Skeletal muscle tissue (tissue), 4 donors: ENCODE results near the gene TMEM63A. TPM values are rescaled to one million over a fixed set of nuclear protein-coding genes. Genes with fewer than 3 reads are reported as not detected.

Experiments used
- H3K27ac ChIP-seq: one replicate; pipeline ENCODE4 v1.7.0; 2013; ENCODE audit warnings: mild to moderate bottlenecking, low read depth, low read length, inconsistent platforms
- H3K27me3 ChIP-seq, 3 donors: one replicate each; pipeline ENCODE4 v1.7.0; 2013; ENCODE audit warnings: low read length in 3 of 3; ENCODE audit not compliant: control insufficient read depth in 3 of 3, insufficient read depth in 3 of 3
- H3K36me3 ChIP-seq, 3 donors: one replicate each; pipeline ENCODE4 v1.7.0; 2013; ENCODE audit warnings: low read length in 3 of 3; ENCODE audit not compliant: control insufficient read depth in 3 of 3, insufficient read depth in 3 of 3
- H3K4me1 ChIP-seq, 3 donors: one replicate each; pipeline ENCODE4 v1.7.0; 2013; ENCODE audit warnings: low read length in 3 of 3, mild to moderate bottlenecking in 3 of 3; ENCODE audit not compliant: control insufficient read depth in 3 of 3, insufficient read depth in 3 of 3
- H3K4me3 ChIP-seq, 3 donors: one replicate each; pipeline ENCODE4 v1.7.0; 2013; ENCODE audit warnings: low read length in 3 of 3
- H3K9ac ChIP-seq, 3 donors: one replicate each; pipeline ENCODE4 v1.7.0; 2013; ENCODE audit warnings: low read length in 3 of 3, mild to moderate bottlenecking in 3 of 3, moderate library complexity in 2 of 3, low read depth in 1 of 3
- H3K9me3 ChIP-seq, 3 donors: one replicate each; pipeline ENCODE4 v1.7.0; 2013; ENCODE audit warnings: low read length in 3 of 3; ENCODE audit not compliant: control insufficient read depth in 3 of 3
- total RNA-seq: library from RNA; depleted of rRNA; stranded (reverse); fragments of >200 nt; gene quantifications from one replicate; pipeline ENCODE4 v1.2.3, GENCODE V29; 2014
- donor health status: Osteomylitis.

Gene TMEM63A
- total RNA-seq, 1 donor from 2014 or later: 12.0 TPM

GRCh38 chr1:225878282-225878681 is 3.9 kb downstream of the TMEM63A start:
- Histone ChIP-seq H3K4me1 (peaks cover 47 to 56% (median 49%) of the 10 kb centered on the region in 3 donors), H3K27ac (peak overlapping the region; percentile 9), H3K4me3 (no peak overlapping the region), H3K9me3 (no peaks in the 10 kb centered on the region), H3K36me3 (peaks cover 16 to 21% (median 21%) of the 10 kb centered on the region in 3 donors), H3K27me3 (no peaks in the 10 kb centered on the region), H3K9ac (peak overlapping the region in 1 of 3 donors; percentile 33)

DNA sequence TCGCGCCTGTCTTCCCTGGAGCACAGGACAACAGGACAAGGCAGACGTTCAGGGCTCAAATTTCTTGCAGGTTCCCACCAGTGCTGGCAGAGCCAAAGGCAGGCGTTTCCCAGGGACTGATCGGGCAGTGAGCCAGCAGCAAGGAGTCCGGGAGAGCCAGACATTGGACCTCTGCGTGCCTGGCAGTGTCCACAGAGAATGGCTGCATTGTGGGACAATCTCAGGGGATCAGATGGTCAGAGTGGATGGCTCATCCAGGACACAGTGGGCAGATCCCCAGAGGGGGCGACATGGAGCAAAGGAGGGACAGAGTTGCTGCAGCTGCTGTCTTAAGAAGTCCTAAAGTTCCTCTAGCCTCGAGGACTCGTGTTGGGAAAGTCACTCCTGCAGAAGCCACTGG is 4.6 kb downstream of the TMEM63A start:
- peak overlapping the region in 2 of 3 donors; percentile 4 to 49 for H3K4me3 ChIP-seq
- peak overlapping the region in 1 of 3 donors; percentile 66 for H3K9ac ChIP-seq
- H3K27ac ChIP-seq: peak overlapping the region; percentile 9
- peaks cover 44 to 49% (median 48%) of the 10 kb centered on the region in 3 donors for H3K4me1 ChIP-seq
- peaks cover 20 to 26% (median 25%) of the 10 kb centered on the region in 3 donors for H3K36me3 ChIP-seq
- no peaks in the 10 kb centered on the region for H3K27me3 ChIP-seq
- no peaks in the 10 kb centered on the region for H3K9me3 ChIP-seq

GRCh38 chr1:225876900-225877510 is 5.2 kb downstream of the TMEM63A start:
- Histone ChIP-seq H3K9me3 (no peaks in the 10 kb centered on the region), H3K27ac (no peak overlapping the region), H3K9ac (peak overlapping the region in 1 of 3 donors; percentile 66), H3K36me3 (peaks cover 20 to 28% (median 26%) of the 10 kb centered on the region in 3 donors), H3K4me1 (peaks cover 44 to 48% (median 48%) of the 10 kb centered on the region in 3 donors), H3K4me3 (peak overlapping the region in 1 of 3 donors; percentile 49), H3K27me3 (no peaks in the 10 kb centered on the region)

DNA sequence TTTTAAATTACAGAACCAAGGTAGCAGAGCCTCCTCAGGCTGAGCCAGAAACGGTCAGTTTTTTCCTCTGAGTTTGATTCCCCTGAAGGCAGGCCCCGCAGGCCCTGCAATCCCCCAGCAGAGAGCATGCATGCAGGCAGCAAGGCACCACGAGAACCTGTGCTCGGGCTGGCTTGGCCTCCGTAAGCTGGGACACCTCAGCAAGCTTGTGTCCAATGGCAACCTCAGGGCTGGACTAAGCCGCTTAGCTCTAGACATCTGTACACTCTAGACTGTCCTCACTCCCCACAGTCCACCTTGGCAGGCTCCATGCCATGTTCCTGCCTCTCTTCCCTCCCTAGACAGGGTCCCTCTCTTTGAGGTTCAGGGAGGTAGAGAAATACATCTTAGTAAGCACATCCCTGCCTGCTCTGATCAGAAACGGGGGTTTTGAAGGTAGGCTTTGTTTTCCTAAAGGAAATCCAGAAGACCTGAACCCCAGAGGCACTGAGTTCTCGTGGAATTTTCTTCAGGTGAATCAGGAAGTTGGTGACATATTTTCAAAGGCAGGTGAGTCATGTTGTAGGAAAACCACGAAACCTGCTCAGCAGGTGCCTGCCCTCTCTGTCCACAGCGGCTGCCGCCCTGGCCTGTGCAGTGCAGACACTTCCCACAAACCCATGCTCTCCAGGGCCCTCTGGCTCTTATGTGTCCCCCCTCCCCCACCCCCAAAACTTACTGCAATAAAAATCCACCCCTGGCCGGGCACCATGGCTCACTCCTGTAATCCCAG is 7.0 kb downstream of the TMEM63A start:
- peaks cover 31 to 35% (median 34%) of the 10 kb centered on the region in 3 donors for H3K4me1 ChIP-seq
- no peaks in the 10 kb centered on the region for H3K27me3 ChIP-seq
- no peaks in the 10 kb centered on the region for H3K9me3 ChIP-seq
- H3K36me3 ChIP-seq: peaks cover 30 to 42% (median 39%) of the 10 kb centered on the region in 3 donors
- no peak overlapping the region for H3K4me3 ChIP-seq
- no peak overlapping the region for H3K9ac ChIP-seq
- no peak overlapping the region for H3K27ac ChIP-seq

GRCh38 chr1:225874431-225874830 is 7.7 kb downstream of the TMEM63A start:
- H3K27me3 ChIP-seq: no peaks in the 10 kb centered on the region
- H3K27ac ChIP-seq: no peak overlapping the region
- no peak overlapping the region for H3K9ac ChIP-seq
- H3K4me3 ChIP-seq: no peak overlapping the region
- H3K4me1 ChIP-seq: peaks cover 23 to 27% (median 26%) of the 10 kb centered on the region in 3 donors
- peaks cover 30 to 42% (median 39%) of the 10 kb centered on the region in 3 donors for H3K36me3 ChIP-seq
- no peaks in the 10 kb centered on the region for H3K9me3 ChIP-seq

DNA sequence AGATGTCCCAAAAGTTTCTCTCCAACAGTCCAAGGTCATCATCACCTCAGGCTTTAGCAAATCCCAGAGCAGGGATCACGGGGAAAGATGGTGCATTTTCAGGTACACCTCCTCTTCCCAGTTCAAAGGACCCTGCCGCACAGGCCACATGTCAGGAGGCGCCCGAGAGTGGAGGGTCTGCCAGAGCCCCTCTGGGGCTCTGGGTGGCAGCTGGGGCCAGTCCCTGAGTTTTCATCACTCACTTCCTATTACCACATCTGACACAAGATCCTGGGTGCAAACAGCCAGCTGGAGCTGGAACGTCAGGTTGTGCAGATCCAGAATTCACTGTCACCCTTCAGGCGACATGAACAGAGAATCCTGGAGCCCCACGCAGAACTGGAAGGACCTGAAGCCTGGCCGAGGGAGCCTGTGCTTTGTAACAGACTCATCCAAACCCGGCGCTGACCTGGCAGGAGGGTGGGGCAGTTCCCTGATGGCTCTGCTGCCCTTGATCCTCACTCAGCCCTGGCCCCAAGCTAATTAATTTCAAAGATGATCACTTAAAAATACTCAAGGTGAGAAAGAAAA is 8.8 kb downstream of the TMEM63A start:
- Histone ChIP-seq H3K9ac (no peak overlapping the region), H3K4me1 (peaks cover 13 to 16% (median 15%) of the 10 kb centered on the region in 3 donors), H3K36me3 (peaks cover 38 to 51% (median 45%) of the 10 kb centered on the region in 3 donors), H3K4me3 (no peak overlapping the region), H3K9me3 (no peaks in the 10 kb centered on the region), H3K27me3 (no peaks in the 10 kb centered on the region), H3K27ac (no peak overlapping the region)

DNA sequence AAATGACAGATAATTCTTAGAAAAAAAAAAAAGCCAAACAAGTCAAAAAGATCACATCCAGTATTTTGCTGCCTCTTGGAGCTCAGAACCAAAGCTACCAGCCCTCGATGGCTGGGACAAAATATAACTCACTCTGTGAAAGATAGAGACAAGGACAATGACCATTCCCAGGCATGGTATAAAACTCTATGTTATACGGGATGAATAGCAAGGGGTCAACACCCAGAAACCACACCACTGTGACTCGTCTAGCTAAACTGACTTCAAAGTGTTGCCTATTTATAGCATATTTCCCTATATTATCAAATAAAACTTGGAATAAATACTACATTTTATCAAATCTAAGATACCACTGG is 10.1 kb downstream of the TMEM63A start:
- peaks cover 43 to 61% (median 58%) of the 10 kb centered on the region in 3 donors for H3K36me3 ChIP-seq
- no peak overlapping the region for H3K9ac ChIP-seq

DNA sequence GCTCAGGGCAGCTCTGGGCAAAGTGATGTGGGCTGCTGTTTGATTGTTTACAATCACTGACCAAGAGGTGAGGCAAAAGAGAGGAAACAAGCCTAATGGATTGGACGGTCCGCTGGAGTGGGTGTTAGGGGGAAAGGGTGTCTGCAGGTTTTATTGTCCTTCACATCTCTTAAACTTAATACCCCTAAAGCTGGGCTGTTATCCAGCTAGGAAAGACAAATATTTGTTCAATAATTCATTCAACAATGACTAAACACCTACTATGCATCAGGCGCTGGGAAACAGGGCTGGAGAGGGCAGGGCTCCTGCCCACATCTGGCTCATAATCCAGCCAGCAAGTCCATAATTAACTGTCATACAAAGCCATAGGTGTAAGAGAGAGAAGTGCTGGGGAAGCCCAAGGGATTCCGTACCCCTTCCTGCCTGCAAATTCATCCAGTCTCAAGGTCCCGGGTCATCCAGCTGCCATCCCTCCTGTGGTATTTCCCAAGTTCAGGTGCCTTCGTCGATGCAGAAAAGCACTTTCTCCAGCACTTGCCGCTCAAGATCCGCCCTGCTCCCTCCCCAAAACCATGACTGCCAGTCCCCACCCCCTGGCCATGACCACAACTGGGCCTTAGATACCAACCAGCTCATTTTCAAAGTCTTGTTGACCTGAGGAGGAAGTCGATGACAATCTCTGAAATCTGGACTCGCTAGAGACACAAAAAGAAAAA is 10.7 kb downstream of the TMEM63A start:
- Histone ChIP-seq H3K9me3 (no peaks in the 10 kb centered on the region), H3K4me1 (no peaks in the 10 kb centered on the region), H3K4me3 (no peak overlapping the region), H3K36me3 (peaks cover 44 to 64% (median 61%) of the 10 kb centered on the region in 3 donors), H3K9ac (no peak overlapping the region), H3K27ac (no peak overlapping the region), H3K27me3 (no peaks in the 10 kb centered on the region)

More for the DNA sequence above, 10.1 kb downstream of the TMEM63A start:
- H3K9me3 ChIP-seq: no peaks in the 10 kb centered on the region
- H3K4me1 ChIP-seq: peaks cover 0 to 3% (median 3%) of the 10 kb centered on the region in 3 donors
- no peak overlapping the region for H3K27ac ChIP-seq
- no peak overlapping the region for H3K4me3 ChIP-seq
- H3K27me3 ChIP-seq: no peaks in the 10 kb centered on the region

- Histone ChIP-seq H3K4me3 (no peak overlapping the region), H3K9me3 (no peaks in the 10 kb centered on the region), H3K27me3 (no peaks in the 10 kb centered on the region), H3K4me1 (no peaks in the 10 kb centered on the region), H3K9ac (no peak overlapping the region), H3K27ac (no peak overlapping the region), H3K36me3 (peaks cover 50 to 70% (median 60%) of the 10 kb centered on the region in 3 donors)
Observed at GRCh38 chr1:225870911-225871310, 11.3 kb downstream of the TMEM63A start.
